NCI-H2081 treated with DMSO at 0.1 percent for 48 hours (cell line): ENCODE measurements around the gene RUNX2.

Source experiments
- DNase-seq: peaks from one replicate; lab custom pipeline; 2025; lab: John Stamatoyannopoulos, UW

The RUNX2 gene

DNA sequence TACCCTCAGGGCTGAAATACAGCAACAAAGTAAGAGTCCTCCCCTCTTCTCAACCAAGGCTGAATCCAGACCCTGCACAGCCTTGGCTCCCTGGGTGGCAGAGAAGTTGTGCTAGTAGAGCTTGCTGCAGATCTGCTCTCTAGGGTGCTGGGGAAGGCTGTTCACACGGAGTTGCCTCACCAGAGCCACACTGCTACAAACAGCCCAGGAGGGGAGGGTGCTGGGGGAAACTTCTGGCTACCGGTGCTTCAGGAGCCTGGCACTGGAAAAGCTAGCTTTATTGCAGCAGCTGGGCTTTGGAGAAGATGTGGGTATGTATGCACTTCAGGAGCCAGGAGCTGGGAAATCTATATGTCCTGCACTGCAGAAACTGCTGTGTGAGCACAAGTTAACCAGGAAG, 87.2 kb downstream of the RUNX2 start:
- DNase-seq = no peak

DNA sequence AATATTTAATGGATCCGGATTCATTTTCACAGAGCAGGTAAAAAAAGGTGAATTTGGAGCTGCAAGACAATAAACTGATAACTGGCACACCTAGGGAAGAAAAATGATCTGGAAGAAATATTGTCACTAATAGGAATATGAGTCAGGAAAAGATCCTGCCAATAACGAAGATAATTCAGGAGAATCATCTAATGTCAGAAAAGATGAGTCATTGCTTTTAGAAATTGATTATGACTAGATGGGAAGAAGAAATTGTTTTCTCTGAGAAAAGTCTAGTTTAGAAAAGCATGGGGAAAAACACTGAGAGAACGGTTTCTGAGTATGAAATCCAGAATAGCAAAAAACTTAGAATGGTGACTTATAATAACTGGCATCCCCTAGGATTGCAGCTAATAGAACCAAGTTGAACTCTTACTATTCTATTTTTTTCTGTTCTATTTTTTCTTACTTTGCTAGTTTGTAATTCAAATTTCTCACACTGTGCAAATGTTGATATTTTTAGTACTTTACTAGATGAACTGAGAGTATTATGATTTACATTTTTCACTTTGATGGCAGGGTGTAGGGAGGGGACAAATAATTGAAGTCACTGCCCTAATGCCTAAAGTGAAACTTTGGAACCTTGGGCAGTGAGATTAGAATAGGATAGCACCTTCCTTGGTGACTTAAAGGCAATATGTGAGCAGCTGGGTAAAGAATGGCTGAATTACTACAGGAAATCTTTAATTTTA, 87.8 kb downstream of the RUNX2 start:
- no peak for DNase-seq

DNA sequence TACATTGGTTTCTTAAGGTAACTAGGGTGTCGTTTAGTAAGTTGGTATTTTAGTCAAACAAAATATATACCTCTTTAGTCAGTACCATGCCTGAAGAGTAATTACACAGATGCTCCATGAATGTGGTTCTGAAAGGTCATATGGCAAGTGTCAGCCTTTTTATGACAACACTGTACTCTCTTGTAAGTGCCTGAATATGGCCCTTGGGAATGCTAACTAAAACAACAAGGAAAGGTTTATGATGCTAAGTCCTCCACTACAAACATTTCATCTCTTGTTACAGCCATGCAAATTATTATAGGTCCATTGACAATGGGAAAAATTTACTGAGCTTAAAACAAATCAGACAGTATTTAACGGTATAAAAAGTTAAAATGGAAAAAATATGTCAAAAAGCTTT, 88.6 kb downstream of the RUNX2 start:
- DNase-seq = no peak

DNA sequence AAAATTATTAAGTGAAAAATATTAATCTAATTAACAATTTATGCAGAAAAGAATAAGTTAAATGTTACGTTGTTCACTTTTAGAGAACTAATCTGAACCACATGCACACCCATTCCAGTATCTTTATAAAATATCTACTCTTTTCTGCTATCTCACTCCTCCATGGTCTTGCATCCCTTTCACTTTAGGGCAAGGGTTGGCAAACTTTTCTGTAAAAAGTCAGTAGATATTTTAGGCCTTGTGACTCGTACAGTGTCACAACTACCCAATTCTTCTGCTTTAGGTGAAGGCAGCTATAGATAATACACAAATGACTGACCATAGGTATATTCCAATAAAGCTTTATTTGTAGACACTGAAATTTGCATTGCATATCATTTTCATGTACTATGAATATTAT, 89.3 kb downstream of the RUNX2 start:
- DNase-seq = no peak

DNA sequence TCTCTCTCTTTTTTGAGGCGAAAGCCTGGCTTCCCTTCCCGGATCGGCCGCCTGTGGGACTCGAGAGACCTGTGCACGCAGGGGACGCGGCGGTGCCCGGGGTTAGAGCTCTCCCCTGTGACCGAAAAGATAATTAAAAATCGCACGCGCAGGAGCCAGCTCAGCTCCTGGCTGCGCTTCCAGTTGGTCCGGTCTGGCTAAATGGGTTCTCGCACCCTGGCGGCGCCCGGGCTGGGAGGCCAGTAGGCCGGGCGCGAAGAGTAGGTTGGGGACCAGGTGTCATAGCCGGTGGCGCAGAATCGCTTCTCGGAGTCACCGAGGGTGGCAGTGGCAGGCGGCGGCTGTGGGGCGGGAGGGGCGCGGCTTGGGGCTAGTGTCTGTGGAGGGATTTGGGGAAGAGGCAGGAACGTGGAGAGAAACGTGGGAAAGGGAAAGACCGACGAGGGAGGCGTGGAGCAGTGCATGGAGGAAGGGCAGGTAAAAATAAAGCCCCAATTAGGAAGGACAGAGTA, 91.5 kb downstream of the RUNX2 start:
- DNase-seq = no peak

DNA sequence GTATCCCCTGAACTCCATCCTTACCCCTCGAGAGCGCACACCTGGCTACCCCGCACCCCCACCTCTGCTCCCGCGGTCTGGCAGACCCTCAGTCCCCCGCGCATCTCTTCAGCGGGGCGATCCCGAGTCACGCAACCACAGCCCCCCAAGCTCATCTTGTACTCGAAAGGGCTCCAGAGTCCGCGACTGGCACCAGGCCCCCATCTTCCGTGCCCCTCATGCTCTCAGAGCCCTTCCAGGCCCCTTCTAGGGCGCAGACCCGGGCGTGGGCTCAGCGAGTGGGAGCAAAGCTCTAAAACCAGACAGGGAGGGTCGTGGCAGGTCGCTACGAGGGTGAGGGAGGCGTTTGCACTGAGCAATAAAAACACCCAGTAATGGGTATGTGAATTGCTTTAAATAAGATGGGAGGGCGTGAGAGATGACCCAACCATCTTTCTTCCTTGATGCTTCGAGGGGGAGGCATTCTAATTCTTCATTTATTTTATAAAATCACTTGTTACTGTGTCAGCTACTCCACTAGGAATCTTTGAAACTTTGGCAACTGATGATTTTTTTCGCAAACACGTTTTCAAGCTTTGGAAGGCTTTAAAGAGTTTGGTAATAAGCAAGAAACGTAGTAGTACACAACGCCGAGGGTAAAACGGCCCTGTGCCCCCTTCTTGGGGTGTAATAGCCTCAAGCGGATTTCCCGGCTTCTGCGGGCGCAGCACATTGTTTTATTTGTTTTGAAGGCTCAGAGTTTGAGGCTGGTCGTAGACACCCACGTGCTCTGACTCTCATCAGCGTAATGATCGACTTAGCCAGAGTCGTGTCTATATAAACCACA, 92.2 kb downstream of the RUNX2 start:
- no peak for DNase-seq

DNA sequence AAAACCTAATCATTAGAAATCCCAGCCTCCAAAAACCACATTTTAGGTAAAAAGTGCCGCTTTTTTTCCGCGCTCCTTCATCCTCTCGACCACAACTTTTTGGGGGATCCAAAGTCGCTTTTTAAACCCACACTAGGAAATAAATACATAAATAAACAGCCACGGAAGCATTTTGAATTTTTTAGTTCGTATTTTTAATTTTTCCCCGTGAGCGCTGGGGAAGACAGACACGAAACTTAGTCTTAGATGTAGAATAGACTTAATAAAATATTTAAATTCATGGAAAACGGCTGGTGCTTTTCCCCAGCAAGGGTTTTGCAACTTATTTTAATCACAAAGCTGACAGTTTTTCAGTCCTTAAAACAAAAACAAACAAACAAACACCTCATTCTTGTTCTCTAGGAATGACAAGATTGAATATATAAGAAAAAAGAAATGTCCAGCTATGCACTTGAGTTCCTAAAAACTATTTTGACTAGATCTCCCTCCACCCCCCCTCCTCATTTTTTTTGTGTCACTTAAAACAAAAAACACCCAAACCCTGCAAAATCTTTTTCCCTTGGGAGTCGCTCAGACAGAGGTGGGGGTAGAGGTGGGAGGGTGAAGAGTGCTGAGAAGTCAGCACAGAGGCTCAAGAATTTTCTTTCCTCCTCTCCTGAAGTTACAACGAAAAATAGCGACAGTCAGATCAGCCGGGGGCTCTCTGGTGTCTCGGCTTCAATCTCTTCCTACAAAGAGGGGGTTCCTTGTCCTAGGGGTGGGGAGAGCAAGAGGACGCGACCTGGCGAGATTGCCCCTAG, 93.0 kb downstream of the RUNX2 start:
- no peak for DNase-seq

DNA sequence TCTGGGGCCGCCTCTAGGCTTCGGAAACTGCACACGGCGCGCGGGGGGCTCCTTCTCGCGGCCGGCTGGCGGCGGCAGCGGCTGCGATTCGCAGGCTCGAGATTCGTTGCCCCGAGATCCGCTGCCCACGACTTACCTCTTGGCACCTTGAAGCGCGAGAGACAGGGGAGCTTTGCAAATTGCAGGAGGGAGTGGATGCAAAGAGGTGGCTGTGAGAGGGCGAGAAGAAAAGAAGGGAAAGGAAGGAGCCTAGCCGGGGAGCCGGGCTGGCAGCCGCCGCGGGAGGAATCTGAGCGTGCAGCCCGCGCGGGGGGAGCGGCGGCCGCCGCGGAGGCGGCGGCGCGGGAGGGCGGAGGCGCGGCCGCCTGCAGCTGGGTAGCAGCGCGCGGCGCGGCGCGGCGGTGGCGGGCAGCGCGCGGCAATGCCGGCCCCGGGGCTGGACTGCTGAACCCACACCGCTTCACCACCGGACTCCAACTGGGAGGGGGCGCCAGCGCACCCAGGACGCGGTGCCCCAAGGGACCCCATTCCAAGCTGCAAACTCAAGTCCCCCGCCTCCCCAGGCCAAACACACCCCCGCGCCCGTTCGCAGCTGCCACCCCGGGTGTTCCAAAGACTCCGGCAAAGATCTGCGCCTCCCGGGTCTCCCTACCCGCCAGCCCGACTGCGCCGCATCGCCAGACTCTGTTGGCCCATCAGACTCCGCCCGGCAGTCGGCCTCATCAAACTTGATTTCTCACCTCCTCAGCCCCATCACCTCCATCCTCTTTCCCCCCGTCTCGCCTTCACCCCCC, 93.8 kb downstream of the RUNX2 start:
- no peak for DNase-seq

DNA sequence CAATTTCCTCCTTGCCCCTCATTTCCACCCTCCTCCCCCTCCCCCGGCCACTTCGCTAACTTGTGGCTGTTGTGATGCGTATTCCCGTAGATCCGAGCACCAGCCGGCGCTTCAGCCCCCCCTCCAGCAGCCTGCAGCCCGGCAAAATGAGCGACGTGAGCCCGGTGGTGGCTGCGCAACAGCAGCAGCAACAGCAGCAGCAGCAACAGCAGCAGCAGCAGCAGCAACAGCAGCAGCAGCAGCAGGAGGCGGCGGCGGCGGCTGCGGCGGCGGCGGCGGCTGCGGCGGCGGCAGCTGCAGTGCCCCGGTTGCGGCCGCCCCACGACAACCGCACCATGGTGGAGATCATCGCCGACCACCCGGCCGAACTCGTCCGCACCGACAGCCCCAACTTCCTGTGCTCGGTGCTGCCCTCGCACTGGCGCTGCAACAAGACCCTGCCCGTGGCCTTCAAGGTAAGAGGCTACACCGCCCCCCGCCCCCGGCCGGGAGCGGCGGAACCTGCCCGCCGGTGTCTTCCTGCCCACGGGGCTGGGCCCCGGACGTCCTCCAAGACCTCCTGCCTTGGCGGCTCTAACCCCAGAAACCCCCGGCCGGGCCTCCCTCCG, 94.5 kb downstream of the RUNX2 start:
- DNase-seq = no peak

DNA sequence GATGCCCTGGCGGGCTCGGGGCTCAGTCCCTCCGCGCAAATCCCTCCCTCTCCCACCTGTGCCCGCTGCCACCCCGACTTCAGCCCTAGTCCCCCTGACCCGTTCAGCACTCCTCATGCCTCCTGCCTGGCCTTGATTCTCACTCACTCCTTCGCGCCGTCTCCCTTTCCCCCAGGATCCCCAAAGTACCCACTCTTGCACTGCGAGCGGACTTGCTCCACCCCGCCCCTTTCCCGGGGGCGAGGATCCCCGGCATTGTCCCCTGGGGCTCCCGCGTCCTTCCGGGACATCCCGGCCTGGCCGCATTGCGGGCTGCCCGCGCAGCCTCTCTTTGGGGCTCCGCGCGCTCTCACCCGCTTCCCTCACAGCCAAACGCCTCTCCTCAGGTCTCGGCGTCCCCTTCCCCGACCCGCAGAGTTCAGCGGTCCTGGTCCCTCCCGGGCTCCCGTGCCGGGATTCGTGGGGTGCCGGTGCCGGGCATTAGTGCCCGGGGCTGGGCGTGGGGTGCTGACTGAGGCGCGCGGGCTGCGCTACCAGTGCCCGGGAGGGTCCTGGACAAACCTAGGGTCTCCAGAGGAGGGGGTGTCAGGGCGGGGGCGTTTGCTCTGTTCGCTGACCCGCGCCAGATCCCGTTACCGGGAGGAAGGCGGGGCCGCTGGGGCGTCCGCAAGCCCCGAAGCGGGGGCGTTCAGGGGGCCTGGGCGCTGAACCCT, 95.1 kb downstream of the RUNX2 start:
- no peak for DNase-seq

DNA sequence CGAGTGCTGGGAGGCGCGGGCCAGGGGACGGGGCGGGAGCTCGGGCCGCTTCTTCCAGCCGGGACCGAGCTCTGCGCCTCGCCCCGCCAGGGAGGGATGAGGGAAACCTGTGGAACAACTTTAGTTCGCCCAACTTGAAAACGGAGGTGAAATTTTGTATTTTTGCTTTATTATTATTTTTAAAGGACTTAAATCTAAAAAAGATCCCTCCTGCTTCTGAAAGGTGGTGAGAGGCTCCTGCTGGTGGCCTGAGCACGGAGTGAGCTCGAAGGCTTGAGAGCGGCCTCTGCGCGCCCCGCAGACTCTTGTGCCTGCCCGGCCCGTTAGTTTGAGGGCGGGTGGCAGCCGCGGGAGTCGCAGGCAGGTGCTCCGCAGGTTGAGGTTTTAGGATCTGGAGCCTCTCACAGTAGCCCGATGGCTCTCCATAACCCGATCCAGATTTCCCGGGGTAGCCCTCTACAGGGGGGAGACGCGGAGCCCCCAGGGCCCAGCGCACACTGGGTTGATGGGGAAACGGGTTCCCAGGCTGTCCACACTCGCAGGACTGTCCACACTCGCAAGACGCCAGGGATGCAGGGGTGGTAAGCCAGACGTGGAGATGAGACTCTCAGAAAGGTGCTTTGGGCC, 95.8 kb downstream of the RUNX2 start:
- DNase-seq = no peak

DNA sequence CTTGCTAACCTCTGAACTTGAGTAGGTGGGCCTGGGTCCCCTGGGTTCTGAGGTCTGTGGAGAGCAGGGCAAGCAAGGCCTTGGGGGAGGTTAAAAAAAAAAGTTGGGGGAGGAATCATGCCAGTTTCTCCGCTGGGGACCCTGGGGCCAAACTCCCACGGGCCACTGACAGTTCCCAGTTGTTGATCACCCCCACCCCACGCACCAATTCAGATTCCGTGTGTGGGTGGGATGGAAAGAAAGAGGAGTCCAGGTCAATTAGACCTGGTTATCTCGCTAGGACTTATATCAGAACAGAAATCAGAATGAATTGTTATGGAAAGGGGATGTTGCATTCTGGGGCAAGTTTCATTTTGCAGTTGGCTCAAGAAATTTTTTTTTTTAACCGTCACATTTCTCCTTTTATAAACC, 96.3 kb downstream of the RUNX2 start:
- DNase-seq = no peak

DNA sequence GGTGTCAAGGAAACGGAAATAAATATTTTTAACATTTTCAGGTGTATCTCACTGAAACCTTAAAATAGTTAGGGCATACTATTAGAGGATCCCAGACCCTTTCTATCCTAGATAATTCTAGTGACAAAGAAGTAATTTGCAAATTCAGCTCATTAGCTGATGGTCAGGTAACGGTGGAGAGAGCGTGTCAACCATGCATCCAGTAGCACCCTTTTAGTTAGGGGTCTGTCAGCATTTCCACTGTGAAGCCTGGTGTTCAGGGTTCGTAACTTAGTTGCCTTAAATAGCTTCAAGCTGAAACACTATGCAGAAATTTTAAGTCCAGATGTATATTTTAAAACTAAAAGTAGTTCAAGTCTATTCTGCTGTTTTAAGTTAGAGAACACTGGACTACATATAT, 98.1 kb downstream of the RUNX2 start:
- DNase-seq = no peak

DNA sequence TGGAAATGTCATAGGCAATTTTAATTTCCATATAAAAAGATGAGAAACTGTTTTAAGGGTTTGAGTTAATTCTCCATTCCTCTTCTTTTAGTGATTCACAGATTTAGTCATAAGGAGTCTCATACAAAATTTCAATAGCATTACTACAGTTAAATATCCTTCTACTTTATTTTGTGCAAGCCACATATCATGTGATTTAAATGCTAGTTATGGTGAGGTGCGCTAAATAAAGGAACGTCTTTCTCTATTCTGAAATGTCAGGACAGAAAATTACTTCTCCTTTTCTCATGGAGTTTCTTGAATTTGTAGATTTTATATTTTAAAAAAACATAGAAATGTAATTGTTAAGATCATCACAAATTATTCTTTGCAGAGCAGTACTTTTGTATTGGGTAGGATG, 99.6 kb downstream of the RUNX2 start:
- no peak for DNase-seq

DNA sequence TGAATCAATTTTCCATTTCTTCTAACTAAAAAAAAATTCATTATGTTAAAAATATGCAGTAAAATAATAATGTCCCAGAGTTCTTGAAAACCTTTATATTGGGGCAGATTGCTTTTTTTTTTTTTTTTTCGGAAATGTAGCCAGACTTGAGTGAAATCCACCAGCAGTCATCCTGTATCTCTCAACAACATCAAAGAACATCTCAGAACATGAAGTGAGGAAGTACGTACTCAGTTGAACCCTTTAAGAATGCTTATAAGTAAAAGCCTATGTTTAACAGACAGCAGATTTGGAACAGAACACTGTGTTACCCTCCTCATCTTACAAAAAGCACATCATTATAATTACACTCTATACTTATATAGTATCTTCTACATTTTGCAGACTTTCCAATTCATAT, 100.6 kb downstream of the RUNX2 start:
- DNase-seq = no peak

DNA sequence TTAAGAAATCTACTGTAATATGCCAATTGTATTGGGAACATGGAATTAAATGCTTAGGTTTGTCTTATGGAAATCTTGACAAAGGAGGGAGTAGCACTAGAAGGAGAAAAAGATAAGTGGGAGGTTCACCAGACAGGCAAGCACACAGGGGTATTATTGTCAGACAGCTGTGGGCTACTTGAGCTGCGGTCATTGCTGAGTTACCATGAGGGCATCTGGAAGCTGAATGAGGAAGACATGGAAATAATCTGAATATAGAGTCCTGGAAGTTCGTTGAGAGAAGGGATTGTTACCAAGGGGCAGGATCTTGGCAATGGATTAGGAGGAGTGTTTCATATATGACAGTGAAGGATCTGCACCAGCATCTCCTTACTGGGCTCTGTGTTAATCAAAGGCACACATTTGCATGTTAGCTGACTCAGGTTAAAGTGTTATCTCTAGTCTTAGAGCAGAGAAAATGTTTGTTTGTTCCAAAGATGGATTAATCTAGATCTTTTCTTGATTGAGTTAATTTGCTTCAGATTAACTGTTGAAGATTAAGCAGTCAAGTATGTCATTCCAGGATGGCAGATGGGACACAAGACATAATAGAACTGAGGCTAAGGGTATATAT, 102.6 kb downstream of the RUNX2 start:
- no peak for DNase-seq

DNA sequence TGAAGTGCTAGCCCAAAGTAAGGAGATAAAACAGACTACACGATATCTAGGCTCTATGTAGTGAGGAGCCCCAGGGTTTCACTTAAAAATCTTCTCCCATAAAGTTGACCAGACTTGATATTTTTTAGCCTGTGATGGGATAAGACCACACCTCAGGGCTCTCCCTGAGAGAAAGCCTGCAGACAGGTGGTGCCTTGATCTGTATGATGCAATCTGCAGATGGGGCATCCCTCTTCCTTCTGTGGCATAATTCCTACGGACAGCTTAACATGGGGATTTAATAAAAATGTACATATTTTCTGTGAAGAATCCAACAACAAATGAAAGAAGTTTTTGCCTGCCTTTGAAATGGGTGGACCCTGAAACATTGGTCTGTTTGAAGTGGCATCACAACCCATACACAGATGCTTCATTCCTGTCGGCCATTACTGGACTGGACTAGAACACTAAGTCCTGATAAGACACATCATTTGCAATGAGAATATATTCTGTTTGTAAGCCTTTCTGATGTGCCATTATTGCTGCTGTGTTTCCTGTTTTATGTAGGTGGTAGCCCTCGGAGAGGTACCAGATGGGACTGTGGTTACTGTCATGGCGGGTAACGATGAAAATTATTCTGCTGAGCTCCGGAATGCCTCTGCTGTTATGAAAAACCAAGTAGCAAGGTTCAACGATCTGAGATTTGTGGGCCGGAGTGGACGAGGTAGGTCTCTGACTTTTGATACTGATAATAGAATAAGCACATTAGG, 103.4 kb downstream of the RUNX2 start:
- no peak for DNase-seq

DNA sequence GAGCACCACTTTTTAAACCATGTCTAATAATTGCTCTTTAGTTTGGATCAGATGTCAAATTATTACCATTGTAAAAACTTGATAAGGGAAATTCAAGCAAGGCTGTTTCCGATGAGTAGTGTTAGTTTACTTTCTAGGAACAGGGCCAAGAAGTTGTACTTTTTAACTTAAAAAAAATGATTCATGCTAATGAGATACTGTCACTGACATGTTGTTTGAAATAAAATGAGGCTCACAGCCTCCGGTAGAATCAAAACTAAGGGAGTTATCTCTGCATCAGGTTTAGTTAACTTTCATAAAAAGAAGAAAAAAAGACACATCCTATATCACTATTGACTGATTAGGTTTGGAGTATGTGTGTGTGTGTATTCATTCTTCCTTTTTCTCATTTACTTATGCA, 104.8 kb downstream of the RUNX2 start:
- DNase-seq = no peak
